Prostate gland (tissue), 2 donors: ENCODE measurements around the gene B3GAT1. TPM values are rescaled to one million over a fixed set of nuclear protein-coding genes. Genes with fewer than 3 reads are reported as not detected.

Source experiments
- DNase-seq: peaks from one replicate; pipeline ENCODE4 v3.0.0-alpha.2; 2019; ENCODE audit warnings: low spot score
- H3K27ac ChIP-seq, 2 donors: fragments of 200-600 bp; sonication (generic); 2 replicates each; pipeline ENCODE4 v1.5.1; 2017 to 2019
- H3K27me3 ChIP-seq: fragments of 200-600 bp; sonication (generic); replicated peaks from 2 replicates; pipeline ENCODE4 v1.5.1; 2019; ENCODE audit not compliant: insufficient read depth
- H3K36me3 ChIP-seq, 2 donors: fragments of 200-600 bp; sonication (generic); 1 replicate in 1 of 2; 2 replicates in 1 of 2; pipeline versions ENCODE4 v1.5.1 to v1.8.1; 2017 to 2019
- H3K4me1 ChIP-seq: fragments of 200-600 bp; sonication (generic); replicated peaks from 2 replicates; pipeline ENCODE4 v1.5.1; 2019
- H3K4me3 ChIP-seq, 2 donors: fragments of 200-600 bp; sonication (generic); 2 replicates each; pipeline ENCODE4 v1.5.1; 2017 to 2019
- H3K9me3 ChIP-seq: fragments of 200-600 bp; sonication (generic); 2 replicates; pipeline ENCODE4 v1.5.1; 2017
- POLR2A ChIP-seq: fragments of 450-650 bp; IDR thresholded peaks from one replicate; pipeline ENCODE4 v1.6.1; 2016; ENCODE audit warnings: antibody characterized with exemption, mild to moderate bottlenecking
- POLR2AphosphoS5 ChIP-seq: sonication (generic); formaldehyde crosslinking; IDR thresholded peaks from one replicate; pipeline ENCODE4 v1.6.1; 2017; ENCODE audit warnings: antibody characterized with exemption
- WGBS: methylation state at CpG from one replicate; pipeline ENCODE4 v1.1.5; 2018; 5-methylcytosine and 5-hydroxymethylcytosine counted together
- intact Hi-C: fragments of 100-400 bp; cut with DNase I; formaldehyde crosslinking; loops from one replicate; pipeline ENCODE4 v1.14.2; 2022
- total RNA-seq, 2 donors: library from RNA; depleted of rRNA; stranded (reverse); fragments of >200 nt; gene quantifications; one replicate each; pipeline ENCODE4 v1.1.0, GENCODE V29; 2016
- TF ChIP-seq, protein P1 (sequence below), 4 experiments: fragments of 200-600 bp in 2 of 4; fragments of 450-650 bp in 2 of 4; sonication (generic) in 2 of 4; IDR thresholded peaks; 1 replicate in 3 of 4; 2 replicates in 1 of 4; pipeline ENCODE4 v1.5.1; 2016 to 2019; ENCODE audit warnings: antibody characterized with exemption in 4 of 4, mild to moderate bottlenecking in 2 of 4, moderate library complexity in 2 of 4

B3GAT1 gene
- total RNA-seq, 2 donors from 2014 or later: 3.9 to 4.9 TPM

DNA sequence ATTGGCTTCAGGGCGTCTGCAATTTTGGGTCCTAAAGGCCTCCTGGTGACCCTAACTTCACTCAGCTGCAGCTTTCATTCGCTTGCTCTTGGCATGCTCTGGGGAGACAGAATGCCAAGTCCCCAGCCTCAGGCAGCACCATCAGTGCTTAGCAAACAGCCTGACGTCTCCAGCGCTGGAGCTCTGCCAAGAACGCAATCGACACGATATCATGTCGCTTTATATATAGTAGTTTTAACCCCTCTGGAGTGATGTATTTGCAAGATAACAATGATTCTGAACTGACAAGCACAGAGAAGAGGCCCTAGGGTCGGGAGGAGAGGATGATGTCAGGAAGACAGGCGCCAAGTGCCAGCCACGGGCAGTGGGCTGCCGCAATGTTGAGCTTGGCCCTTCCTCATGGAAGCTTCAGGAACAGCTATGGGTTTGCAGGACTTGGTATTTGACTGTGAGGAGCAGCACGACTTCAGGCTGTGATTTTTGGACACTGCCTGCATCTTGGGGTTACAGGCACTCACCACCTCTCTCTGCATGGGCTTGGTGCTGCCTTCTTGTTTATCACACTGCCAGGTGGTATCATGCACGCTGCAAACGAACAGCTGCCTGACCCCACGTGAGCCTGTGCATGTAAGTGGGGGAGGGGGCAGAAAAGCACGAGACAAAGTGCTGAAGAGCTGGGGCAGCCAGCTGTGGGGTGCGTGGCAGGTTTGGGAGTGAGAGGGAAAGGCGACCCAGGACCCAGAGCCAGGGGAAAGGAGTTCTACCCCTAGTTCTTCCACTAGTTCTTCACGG is 26.1 kb downstream of the B3GAT1 start:
- peak; percentile 39 for DNase-seq
- 23% methylated on average over 20 of the region's 20 CpGs for WGBS
- intact Hi-C loops: no loop called here
- Histone ChIP-seq H3K36me3 (no peaks in the 10 kb centered on the region), H3K4me1 (peaks cover 7% of the 10 kb centered on the region), H3K4me3 (no peak overlapping the region), H3K27ac (no peak overlapping the region), H3K9me3 (no peaks in the 10 kb centered on the region), H3K27me3 (no peaks in the 10 kb centered on the region)
- TF ChIP-seq POLR2A (no peak), POLR2AphosphoS5 (no peak)
- TF ChIP-seq, protein P1, sequence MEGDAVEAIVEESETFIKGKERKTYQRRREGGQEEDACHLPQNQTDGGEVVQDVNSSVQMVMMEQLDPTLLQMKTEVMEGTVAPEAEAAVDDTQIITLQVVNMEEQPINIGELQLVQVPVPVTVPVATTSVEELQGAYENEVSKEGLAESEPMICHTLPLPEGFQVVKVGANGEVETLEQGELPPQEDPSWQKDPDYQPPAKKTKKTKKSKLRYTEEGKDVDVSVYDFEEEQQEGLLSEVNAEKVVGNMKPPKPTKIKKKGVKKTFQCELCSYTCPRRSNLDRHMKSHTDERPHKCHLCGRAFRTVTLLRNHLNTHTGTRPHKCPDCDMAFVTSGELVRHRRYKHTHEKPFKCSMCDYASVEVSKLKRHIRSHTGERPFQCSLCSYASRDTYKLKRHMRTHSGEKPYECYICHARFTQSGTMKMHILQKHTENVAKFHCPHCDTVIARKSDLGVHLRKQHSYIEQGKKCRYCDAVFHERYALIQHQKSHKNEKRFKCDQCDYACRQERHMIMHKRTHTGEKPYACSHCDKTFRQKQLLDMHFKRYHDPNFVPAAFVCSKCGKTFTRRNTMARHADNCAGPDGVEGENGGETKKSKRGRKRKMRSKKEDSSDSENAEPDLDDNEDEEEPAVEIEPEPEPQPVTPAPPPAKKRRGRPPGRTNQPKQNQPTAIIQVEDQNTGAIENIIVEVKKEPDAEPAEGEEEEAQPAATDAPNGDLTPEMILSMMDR (IDR thresholded peaks at IDR 0.05): no peak

DNA sequence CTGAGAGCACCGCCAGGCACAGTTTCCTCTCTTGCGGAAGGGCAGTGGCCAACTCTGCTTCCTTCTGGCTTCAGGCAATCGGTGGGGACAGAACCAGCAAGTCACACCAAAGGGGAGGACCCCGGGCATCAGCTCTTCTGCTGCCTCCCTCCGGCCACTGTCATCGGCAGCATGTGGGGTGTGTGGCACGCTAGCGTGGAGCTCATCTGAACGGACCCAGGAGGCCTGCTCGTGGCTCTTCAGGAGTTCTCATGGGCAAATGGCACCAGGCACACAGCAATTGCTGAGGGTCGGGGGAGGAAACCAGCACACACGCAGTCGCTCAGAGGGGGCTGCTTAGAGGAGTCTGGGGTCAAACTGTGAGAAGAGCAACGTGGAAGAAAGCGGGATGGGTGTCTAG is 26.9 kb downstream of the B3GAT1 start:
- WGBS: 88% methylated on average over 11 of the region's 15 CpGs
- intact Hi-C loops: no loop called here

GRCh38 chr11:134384406-134384805 is 27.6 kb downstream of the B3GAT1 start:
- Histone ChIP-seq H3K4me3 (no peak overlapping the region), H3K36me3 (no peaks in the 10 kb centered on the region), H3K4me1 (peaks cover 7% of the 10 kb centered on the region), H3K27me3 (no peaks in the 10 kb centered on the region), H3K27ac (no peak overlapping the region), H3K9me3 (no peaks in the 10 kb centered on the region)
- DNase-seq: no peak
- TF ChIP-seq, protein P1 (IDR thresholded peaks at IDR 0.05): no peak
- TF ChIP-seq POLR2AphosphoS5 (no peak), POLR2A (no peak)
- intact Hi-C loops: no loop called here
- 87% methylated on average over 14 of the region's 14 CpGs for WGBS

More for the DNA sequence above, 26.9 kb downstream of the B3GAT1 start:
- Histone ChIP-seq H3K27ac (no peak overlapping the region), H3K36me3 (no peaks in the 10 kb centered on the region), H3K4me3 (no peak overlapping the region), H3K9me3 (no peaks in the 10 kb centered on the region), H3K27me3 (no peaks in the 10 kb centered on the region), H3K4me1 (peaks cover 7% of the 10 kb centered on the region)
- DNase-seq: no peak
- TF ChIP-seq POLR2AphosphoS5: no peak
- TF ChIP-seq POLR2A: no peak
- TF ChIP-seq, protein P1 (IDR thresholded peaks at IDR 0.05): no peak

DNA sequence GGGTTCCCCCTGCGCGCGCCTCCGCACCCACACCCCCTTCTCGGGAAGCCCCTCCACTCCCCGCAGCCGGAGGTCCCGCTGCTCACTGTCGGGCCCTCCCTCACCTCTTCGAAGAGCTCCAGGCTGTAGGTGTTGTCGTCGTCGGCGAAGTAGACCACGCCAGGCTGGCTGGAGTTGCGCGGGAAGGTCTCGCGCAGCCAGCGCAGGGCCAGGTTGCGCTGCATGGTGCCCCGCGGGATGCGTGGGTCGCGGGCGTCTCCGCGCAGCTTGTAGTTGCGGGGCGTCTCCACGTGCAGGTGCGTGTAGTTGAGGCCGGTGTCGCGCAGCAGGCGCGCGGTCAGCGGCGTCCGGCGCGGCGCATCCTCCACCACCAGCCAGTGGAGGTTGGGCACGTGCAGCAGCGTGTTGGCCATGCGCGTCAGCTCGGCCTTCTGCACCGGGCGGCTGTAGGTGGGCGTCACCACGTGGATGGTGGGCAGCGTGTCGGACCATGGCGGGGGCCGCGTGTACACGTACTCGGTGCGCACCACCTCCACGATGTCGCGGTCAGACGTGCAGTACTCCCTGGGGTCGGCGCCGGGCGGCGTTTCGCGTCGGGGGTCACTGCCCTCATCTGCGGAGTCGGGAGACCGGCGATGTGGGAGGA is 28.3 kb downstream of the B3GAT1 start:
- Histone ChIP-seq H3K4me1 (peaks cover 7% of the 10 kb centered on the region), H3K4me3 (no peak overlapping the region), H3K36me3 (no peaks in the 10 kb centered on the region), H3K9me3 (no peaks in the 10 kb centered on the region), H3K27me3 (no peaks in the 10 kb centered on the region), H3K27ac (no peak overlapping the region)
- WGBS: 92% methylated on average over 64 of the region's 78 CpGs
- intact Hi-C loops: no loop called here
- DNase-seq: no peak
- no peak for TF ChIP-seq POLR2A
- TF ChIP-seq, protein P1 (IDR thresholded peaks at IDR 0.05): no peak
- TF ChIP-seq POLR2AphosphoS5: no peak
